ENCODE measurements around the gene MED12L.

Gene MED12L

DNA sequence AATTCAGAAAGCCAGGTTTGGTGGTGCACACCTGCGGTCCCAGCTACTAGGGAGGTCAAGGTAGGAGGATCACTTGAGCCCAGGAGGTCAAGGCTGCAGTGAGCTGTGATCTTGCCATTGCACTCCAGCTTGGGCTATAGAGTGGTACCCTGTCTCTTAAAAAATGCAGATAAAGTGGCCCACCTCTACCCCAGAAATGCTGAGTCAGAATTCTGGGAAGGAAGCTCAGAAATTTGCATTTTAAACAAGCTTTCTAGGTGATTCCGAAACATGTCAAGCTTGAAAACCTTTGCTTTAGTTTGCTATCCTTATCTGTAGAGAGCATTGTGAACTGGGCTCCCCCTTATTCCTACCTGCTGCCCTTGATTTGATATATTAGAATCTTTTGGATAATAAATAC is 7.7 kb downstream of the MED12L start:
- Histone ChIP-seq H4K20me1 (ENCODE audit: insufficient read depth, low read length, poor library complexity, severe bottlenecking) (peaks cover 81% of the 10 kb centered on the region), H3K79me2 (ENCODE audit: insufficient read depth, low read length) (peaks cover 100% of the 10 kb centered on the region), H2AFZ (ENCODE audit: low read length) (no peak overlapping the region), H3K4me2 (ENCODE audit: low read depth, low read length, poor library complexity, severe bottlenecking) (peak overlapping the region; percentile 94), H3K9me3 (ENCODE audit: insufficient read depth, low read depth, low read length) (no peaks in the 10 kb centered on the region), H3K27me3 (ENCODE audit: insufficient read depth, low read length, poor library complexity, severe bottlenecking) (no peaks in the 10 kb centered on the region), H3K36me3 (ENCODE audit: insufficient read depth, low read length) (peaks cover under 1% of the 10 kb centered on the region; the same call in 1 of the 2 replicates), H3K9ac (ENCODE audit: low read depth, low read length, poor library complexity, severe bottlenecking) (peak overlapping the region; percentile 15), H3F3A (ENCODE audit: low read depth) (no peaks in the 10 kb centered on the region), H3K9me2 (replicated peaks; ENCODE audit: low read depth, low read length) (no peaks in the 10 kb centered on the region), H3K4me3 (ENCODE audit: low read length, poor library complexity, severe bottlenecking) (peak overlapping the region; percentile 50), H3K4me1 (ENCODE audit: insufficient read depth, low read length, poor library complexity, severe bottlenecking) (peaks cover 79% of the 10 kb centered on the region)
- no peak for TF ChIP-seq EZH2phosphoT487 (IDR thresholded peaks at IDR 0.05; ENCODE audit: borderline replicate concordance)
- TF ChIP-seq, protein P1, sequence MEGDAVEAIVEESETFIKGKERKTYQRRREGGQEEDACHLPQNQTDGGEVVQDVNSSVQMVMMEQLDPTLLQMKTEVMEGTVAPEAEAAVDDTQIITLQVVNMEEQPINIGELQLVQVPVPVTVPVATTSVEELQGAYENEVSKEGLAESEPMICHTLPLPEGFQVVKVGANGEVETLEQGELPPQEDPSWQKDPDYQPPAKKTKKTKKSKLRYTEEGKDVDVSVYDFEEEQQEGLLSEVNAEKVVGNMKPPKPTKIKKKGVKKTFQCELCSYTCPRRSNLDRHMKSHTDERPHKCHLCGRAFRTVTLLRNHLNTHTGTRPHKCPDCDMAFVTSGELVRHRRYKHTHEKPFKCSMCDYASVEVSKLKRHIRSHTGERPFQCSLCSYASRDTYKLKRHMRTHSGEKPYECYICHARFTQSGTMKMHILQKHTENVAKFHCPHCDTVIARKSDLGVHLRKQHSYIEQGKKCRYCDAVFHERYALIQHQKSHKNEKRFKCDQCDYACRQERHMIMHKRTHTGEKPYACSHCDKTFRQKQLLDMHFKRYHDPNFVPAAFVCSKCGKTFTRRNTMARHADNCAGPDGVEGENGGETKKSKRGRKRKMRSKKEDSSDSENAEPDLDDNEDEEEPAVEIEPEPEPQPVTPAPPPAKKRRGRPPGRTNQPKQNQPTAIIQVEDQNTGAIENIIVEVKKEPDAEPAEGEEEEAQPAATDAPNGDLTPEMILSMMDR (conservative IDR thresholded peaks at IDR 0.05; ENCODE audit: low read length): no peak

DNA sequence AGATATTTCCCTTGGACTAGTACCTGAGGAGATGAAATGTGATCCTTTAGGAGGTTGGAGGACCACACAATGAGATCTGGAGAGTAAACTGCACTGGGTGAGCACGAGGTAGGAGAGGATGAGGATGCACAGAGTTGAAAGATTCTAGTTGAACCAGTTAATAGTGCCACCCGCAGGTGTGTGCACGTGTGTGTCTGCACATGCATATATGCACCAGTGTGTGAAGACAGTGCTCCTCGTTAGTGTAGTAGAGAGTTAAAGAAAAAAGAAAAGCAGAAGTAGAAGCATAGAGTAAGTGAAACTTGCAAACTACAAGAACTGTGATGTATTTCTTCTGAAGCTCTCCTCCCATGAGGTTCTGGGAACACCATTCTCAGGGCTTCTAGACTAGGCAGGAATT is 8.4 kb downstream of the MED12L start:
- H3K4me1 ChIP-seq (ENCODE audit: insufficient read depth, low read length, poor library complexity, severe bottlenecking): peaks cover 71% of the 10 kb centered on the region

DNA sequence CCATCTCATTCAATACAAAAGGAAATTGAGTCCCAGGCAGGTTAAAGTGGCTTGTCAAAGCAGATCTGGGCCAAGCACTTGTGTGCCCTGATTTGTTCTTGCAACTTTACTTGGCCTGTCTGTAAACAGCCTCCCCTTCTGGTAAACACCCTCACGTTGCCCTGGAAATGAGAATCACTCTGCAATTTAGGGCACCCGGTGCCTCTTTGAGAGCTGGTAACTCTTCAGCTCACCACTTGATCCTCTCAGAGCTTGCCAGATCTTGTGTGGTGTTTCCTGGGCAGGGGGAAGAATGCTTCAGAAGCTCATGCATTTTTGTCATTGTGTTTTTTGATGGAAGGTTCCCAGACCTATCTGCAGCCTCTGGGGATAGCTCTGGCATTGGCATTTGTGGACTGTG is 11.3 kb downstream of the MED12L start:
- Histone ChIP-seq H3K79me2 (ENCODE audit: insufficient read depth, low read length) (peaks cover 100% of the 10 kb centered on the region), H3K27me3 (ENCODE audit: insufficient read depth, low read length, poor library complexity, severe bottlenecking) (no peaks in the 10 kb centered on the region), H3F3A (ENCODE audit: low read depth) (no peaks in the 10 kb centered on the region), H3K9me3 (ENCODE audit: insufficient read depth, low read depth, low read length) (no peaks in the 10 kb centered on the region), H3K4me3 (ENCODE audit: low read length, poor library complexity, severe bottlenecking) (peak overlapping the region; percentile 13), H3K4me2 (ENCODE audit: low read depth, low read length, poor library complexity, severe bottlenecking) (peak overlapping the region; percentile 25), H3K9me2 (replicated peaks; ENCODE audit: low read depth, low read length) (no peaks in the 10 kb centered on the region), H2AFZ (ENCODE audit: low read length) (no peak overlapping the region), H3K36me3 (ENCODE audit: insufficient read depth, low read length) (peaks cover 5% of the 10 kb centered on the region; the same call in 1 of the 2 replicates), H3K4me1 (ENCODE audit: insufficient read depth, low read length, poor library complexity, severe bottlenecking) (peaks cover 72% of the 10 kb centered on the region), H4K20me1 (ENCODE audit: insufficient read depth, low read length, poor library complexity, severe bottlenecking) (peaks cover 72% of the 10 kb centered on the region), H3K9ac (ENCODE audit: low read depth, low read length, poor library complexity, severe bottlenecking) (no peak overlapping the region)
- no peak for TF ChIP-seq EZH2phosphoT487 (IDR thresholded peaks at IDR 0.05; ENCODE audit: borderline replicate concordance)
- TF ChIP-seq, protein P1 (conservative IDR thresholded peaks at IDR 0.05; ENCODE audit: low read length): no peak

More for the DNA sequence above, 8.4 kb downstream of the MED12L start:
- no peaks in the 10 kb centered on the region for H3K9me2 ChIP-seq (replicated peaks; ENCODE audit: low read depth, low read length)
- peaks cover 75% of the 10 kb centered on the region for H4K20me1 ChIP-seq (ENCODE audit: insufficient read depth, low read length, poor library complexity, severe bottlenecking)
- H3K9me3 ChIP-seq (ENCODE audit: insufficient read depth, low read depth, low read length): no peaks in the 10 kb centered on the region
- no peak for TF ChIP-seq EZH2phosphoT487 (IDR thresholded peaks at IDR 0.05; ENCODE audit: borderline replicate concordance)
- TF ChIP-seq, protein P1 (conservative IDR thresholded peaks at IDR 0.05; ENCODE audit: low read length): peak; percentile 31
- H3F3A ChIP-seq (ENCODE audit: low read depth): no peaks in the 10 kb centered on the region
- peak overlapping the region; percentile 94 for H3K4me2 ChIP-seq (ENCODE audit: low read depth, low read length, poor library complexity, severe bottlenecking)
- peaks cover 5% of the 10 kb centered on the region; the same call in 1 of the 2 replicates for H3K36me3 ChIP-seq (ENCODE audit: insufficient read depth, low read length)
- H3K9ac ChIP-seq (ENCODE audit: low read depth, low read length, poor library complexity, severe bottlenecking): no peak overlapping the region
- H3K27me3 ChIP-seq (ENCODE audit: insufficient read depth, low read length, poor library complexity, severe bottlenecking): no peaks in the 10 kb centered on the region
- peak overlapping the region; percentile 50 for H3K4me3 ChIP-seq (ENCODE audit: low read length, poor library complexity, severe bottlenecking)
- no peak overlapping the region for H2AFZ ChIP-seq (ENCODE audit: low read length)
- H3K79me2 ChIP-seq (ENCODE audit: insufficient read depth, low read length): peaks cover 100% of the 10 kb centered on the region

All from Loucy (cell line).